Measurements from ENCODE around the gene KRTAP3-3. TPM values are rescaled to one million over a fixed set of nuclear protein-coding genes. Genes with fewer than 3 reads are reported as not detected.

KRTAP3-3 gene
- total RNA-seq, 1 experiment from 2014 or later: not detected

DNA sequence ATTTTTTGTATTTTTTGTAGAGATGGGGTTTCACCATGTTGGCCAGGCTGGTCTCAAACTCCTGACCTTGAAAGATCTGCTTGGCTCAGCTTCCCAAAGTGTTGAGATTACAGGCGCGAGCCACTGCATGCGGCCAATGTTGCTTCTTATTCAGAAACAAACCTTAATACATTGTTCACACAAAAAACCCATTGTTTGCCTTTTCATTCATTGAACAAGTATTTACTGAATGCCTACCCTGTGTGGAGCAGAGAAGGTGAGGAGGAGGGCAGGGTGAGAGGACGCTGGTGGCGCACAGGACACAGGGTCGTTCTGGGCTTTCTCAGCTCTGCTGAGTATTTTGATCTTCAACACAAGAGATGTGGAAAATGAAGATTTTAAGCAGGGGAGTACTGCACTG lies 48.5 kb downstream of the KRTAP3-3 start:
- peak; percentile 63 for DNase-seq (ENCODE audit: low read depth, low spot score)
- in situ Hi-C loops (cut with HindIII; ENCODE audit: low pct_unique_long_range_greater_than_20kb, low sequenced_read_pairs): no loop called here

DNA sequence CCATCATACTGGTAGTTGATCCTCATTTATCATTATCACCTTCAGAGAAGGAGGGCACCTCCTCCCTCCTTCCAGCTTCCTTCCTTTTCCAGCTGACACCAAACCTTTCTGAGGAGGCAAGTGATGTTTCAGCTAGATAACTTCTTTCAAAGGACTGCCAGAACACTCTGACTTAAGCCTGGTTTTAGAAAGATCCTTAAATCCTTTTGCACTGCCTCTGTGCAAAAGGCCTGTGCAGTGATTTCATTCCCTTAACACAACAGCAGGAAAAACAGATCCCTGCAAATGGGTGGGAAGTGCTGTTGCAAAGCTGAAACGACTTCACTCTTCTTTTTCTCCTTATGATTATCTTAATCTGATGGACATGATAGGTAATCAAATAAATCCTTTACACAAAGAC lies 49.4 kb downstream of the KRTAP3-3 start:
- in situ Hi-C loops (cut with HindIII; ENCODE audit: low pct_unique_long_range_greater_than_20kb, low sequenced_read_pairs): no loop called here
- DNase-seq (ENCODE audit: low read depth, low spot score): no peak

Small RNA genes lying within 50 kb of the gene (small RNA-seq; reads per million reads assigned to genes)
- 0 reads per million in 2 experiments for gene KRTAP3-4P

Other genes starting within 250 kb of the KRTAP3-3 start
- 0.05 and 0.27 TPM in 2 replicates for gene KRT25, start 238.8 kb downstream of the KRTAP3-3 start, total RNA-seq (2014; rRNA removed; shearing (Covaris generic))
- not detected in 2 replicates for gene KRT26, start 222.0 kb downstream of the KRTAP3-3 start, total RNA-seq (2014; rRNA removed; shearing (Covaris generic))
- gene KRT27, start 211.6 kb downstream of the KRTAP3-3 start, total RNA-seq (2014; rRNA removed; shearing (Covaris generic)): 5.9 and 6.9 TPM in 2 replicates
- not detected in 2 replicates for gene KRT28, start 194.2 kb downstream of the KRTAP3-3 start, total RNA-seq (2014; rRNA removed; shearing (Covaris generic))
- 8.1 and 15.9 TPM in 2 replicates for gene KRT10, start 171.6 kb downstream of the KRTAP3-3 start, total RNA-seq (2014; rRNA removed; shearing (Covaris generic))
- 0.59 and 0.82 TPM in 2 replicates for gene KRT12, start 126.9 kb downstream of the KRTAP3-3 start, total RNA-seq (2014; rRNA removed; shearing (Covaris generic))
- gene KRT20, start 108.9 kb downstream of the KRTAP3-3 start, total RNA-seq (2014; rRNA removed; shearing (Covaris generic)): not detected in 2 replicates
- not detected in 2 replicates for gene KRT23, start 56.5 kb downstream of the KRTAP3-3 start, total RNA-seq (2014; rRNA removed; shearing (Covaris generic))
- gene KRT39, start 27.2 kb downstream of the KRTAP3-3 start, total RNA-seq (2014; rRNA removed; shearing (Covaris generic)): not detected in 2 replicates
- not detected in 2 replicates for gene KRT40, start 9.8 kb downstream of the KRTAP3-3 start, total RNA-seq (2014; rRNA removed; shearing (Covaris generic))
- gene KRTAP3-2, start 5.7 kb upstream of the KRTAP3-3 start, total RNA-seq (2014; rRNA removed; shearing (Covaris generic)): not detected in 2 replicates
- gene KRTAP3-1, start 15.0 kb upstream of the KRTAP3-3 start, total RNA-seq (2014; rRNA removed; shearing (Covaris generic)): not detected in 2 replicates
- not detected in 2 replicates for gene KRTAP1-5, start 33.0 kb upstream of the KRTAP3-3 start, total RNA-seq (2014; rRNA removed; shearing (Covaris generic))
- not detected in 2 replicates for gene KRTAP1-4, start 36.0 kb upstream of the KRTAP3-3 start, total RNA-seq (2014; rRNA removed; shearing (Covaris generic))
- gene KRTAP1-3, start 40.7 kb upstream of the KRTAP3-3 start, total RNA-seq (2014; rRNA removed; shearing (Covaris generic)): not detected in 2 replicates
- gene KRTAP1-1, start 47.3 kb upstream of the KRTAP3-3 start, total RNA-seq (2014; rRNA removed; shearing (Covaris generic)): not detected in 2 replicates
- not detected in 2 replicates for gene KRTAP2-1, start 53.2 kb upstream of the KRTAP3-3 start, total RNA-seq (2014; rRNA removed; shearing (Covaris generic))
- gene KRTAP2-2, start 61.1 kb upstream of the KRTAP3-3 start, total RNA-seq (2014; rRNA removed; shearing (Covaris generic)): not detected in 2 replicates
- not detected in 2 replicates for gene KRTAP2-3, start 66.0 kb upstream of the KRTAP3-3 start, total RNA-seq (2014; rRNA removed; shearing (Covaris generic))
- not detected in 2 replicates for gene KRTAP2-4, start 71.7 kb upstream of the KRTAP3-3 start, total RNA-seq (2014; rRNA removed; shearing (Covaris generic))
- gene KRTAP4-7, start 90.0 kb upstream of the KRTAP3-3 start, total RNA-seq (2014; rRNA removed; shearing (Covaris generic)): not detected in 2 replicates
- gene KRTAP4-8, start 104.0 kb upstream of the KRTAP3-3 start, total RNA-seq (2014; rRNA removed; shearing (Covaris generic)): not detected in 2 replicates
- gene KRTAP4-16, start 108.0 kb upstream of the KRTAP3-3 start, total RNA-seq (2014; rRNA removed; shearing (Covaris generic)): not detected in 2 replicates
- not detected in 2 replicates for gene KRTAP4-9, start 111.2 kb upstream of the KRTAP3-3 start, total RNA-seq (2014; rRNA removed; shearing (Covaris generic))
- gene KRTAP4-11, start 124.2 kb upstream of the KRTAP3-3 start, total RNA-seq (2014; rRNA removed; shearing (Covaris generic)): not detected in 2 replicates
- gene KRTAP4-12, start 130.0 kb upstream of the KRTAP3-3 start, total RNA-seq (2014; rRNA removed; shearing (Covaris generic)): not detected in 2 replicates
- gene KRTAP4-6, start 146.4 kb upstream of the KRTAP3-3 start, total RNA-seq (2014; rRNA removed; shearing (Covaris generic)): not detected in 2 replicates
- gene KRTAP4-5, start 155.7 kb upstream of the KRTAP3-3 start, total RNA-seq (2014; rRNA removed; shearing (Covaris generic)): not detected in 2 replicates
- not detected in 2 replicates for gene KRTAP4-4, start 166.6 kb upstream of the KRTAP3-3 start, total RNA-seq (2014; rRNA removed; shearing (Covaris generic))
- gene KRTAP4-3, start 174.1 kb upstream of the KRTAP3-3 start, total RNA-seq (2014; rRNA removed; shearing (Covaris generic)): not detected in 2 replicates
- not detected in 2 replicates for gene KRTAP4-2, start 184.1 kb upstream of the KRTAP3-3 start, total RNA-seq (2014; rRNA removed; shearing (Covaris generic))
- gene KRTAP4-1, start 190.7 kb upstream of the KRTAP3-3 start, total RNA-seq (2014; rRNA removed; shearing (Covaris generic)): not detected in 2 replicates
- not detected in 2 replicates for gene KRTAP9-1, start 195.7 kb upstream of the KRTAP3-3 start, total RNA-seq (2014; rRNA removed; shearing (Covaris generic))
- gene KRTAP9-2, start 232.5 kb upstream of the KRTAP3-3 start, total RNA-seq (2014; rRNA removed; shearing (Covaris generic)): not detected in 2 replicates
- gene KRTAP9-3, start 238.3 kb upstream of the KRTAP3-3 start, total RNA-seq (2014; rRNA removed; shearing (Covaris generic)): not detected in 2 replicates
- not detected in 2 replicates for gene KRTAP9-8, start 243.8 kb upstream of the KRTAP3-3 start, total RNA-seq (2014; rRNA removed; shearing (Covaris generic))